Measurements from ENCODE around the gene SRGAP2C. TPM values are rescaled to one million over a fixed set of nuclear protein-coding genes. Genes with fewer than 3 reads are reported as not detected.
"Not testable (repeated sequence)": the region's sequence is repeated elsewhere in the genome, so short reads cannot be mapped to it uniquely, and the experiment has no call there.

SRGAP2C gene
- total and polyA plus RNA-seq, 9 donors, result 6.4 to 37.5 (median 22.1) TPM

GRCh38 chr1:121271143-121271715, 86.5 kb downstream of the SRGAP2C start:
- H3K9me3 ChIP-seq; H3K27ac ChIP-seq; H3K36me3 ChIP-seq; H3K4me1 ChIP-seq (ENCODE audit: insufficient read depth); H3K27me3 ChIP-seq; DNase-seq; intact Hi-C loops (cut with DNase I); H3K4me3 ChIP-seq: not testable (repeated sequence)
- WGBS, 3 donors, result 83 to 95% (median 90%) methylated on average over 2 of the region's 4 CpGs

GRCh38 chr1:121275435-121275834, 90.7 kb downstream of the SRGAP2C start:
- H3K4me3 ChIP-seq; H3K27me3 ChIP-seq; H3K27ac ChIP-seq; H3K4me1 ChIP-seq (ENCODE audit: insufficient read depth); H3K9me3 ChIP-seq; DNase-seq; H3K36me3 ChIP-seq; intact Hi-C loops (cut with DNase I): not testable (repeated sequence)
- 81 to 88% (median 85%) methylated on average over 2 of the region's 2 CpGs for WGBS, 3 donors

DNA sequence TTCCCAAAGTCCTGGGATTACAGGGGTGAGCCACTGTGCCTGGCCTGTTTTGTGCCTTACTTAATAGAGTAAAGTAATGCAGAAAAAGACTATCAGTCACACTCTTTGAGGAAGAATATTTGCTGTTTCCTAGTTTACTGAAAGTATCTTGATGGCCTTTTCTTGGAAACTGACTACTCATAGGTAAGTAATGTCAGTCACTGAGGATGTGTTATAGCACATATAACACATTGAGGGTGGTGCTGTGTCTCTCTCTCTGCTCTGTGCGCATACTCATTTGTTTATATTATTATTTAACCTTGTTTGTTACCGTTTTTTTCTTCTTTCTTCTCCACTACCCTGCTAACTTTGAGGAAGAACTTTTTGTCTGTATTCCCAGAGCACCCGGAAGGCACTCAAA, 93.4 kb downstream of the SRGAP2C start:
- H3K4me3 ChIP-seq; H3K9me3 ChIP-seq; DNase-seq; H3K36me3 ChIP-seq; H3K27ac ChIP-seq; H3K27me3 ChIP-seq; H3K4me1 ChIP-seq (ENCODE audit: insufficient read depth); intact Hi-C loops (cut with DNase I): not testable (repeated sequence)
- WGBS, 3 donors, result 33% methylated on average over 1 of the region's 3 CpGs; no CpG with 5 or more reads in 2 of the 3 donors

DNA sequence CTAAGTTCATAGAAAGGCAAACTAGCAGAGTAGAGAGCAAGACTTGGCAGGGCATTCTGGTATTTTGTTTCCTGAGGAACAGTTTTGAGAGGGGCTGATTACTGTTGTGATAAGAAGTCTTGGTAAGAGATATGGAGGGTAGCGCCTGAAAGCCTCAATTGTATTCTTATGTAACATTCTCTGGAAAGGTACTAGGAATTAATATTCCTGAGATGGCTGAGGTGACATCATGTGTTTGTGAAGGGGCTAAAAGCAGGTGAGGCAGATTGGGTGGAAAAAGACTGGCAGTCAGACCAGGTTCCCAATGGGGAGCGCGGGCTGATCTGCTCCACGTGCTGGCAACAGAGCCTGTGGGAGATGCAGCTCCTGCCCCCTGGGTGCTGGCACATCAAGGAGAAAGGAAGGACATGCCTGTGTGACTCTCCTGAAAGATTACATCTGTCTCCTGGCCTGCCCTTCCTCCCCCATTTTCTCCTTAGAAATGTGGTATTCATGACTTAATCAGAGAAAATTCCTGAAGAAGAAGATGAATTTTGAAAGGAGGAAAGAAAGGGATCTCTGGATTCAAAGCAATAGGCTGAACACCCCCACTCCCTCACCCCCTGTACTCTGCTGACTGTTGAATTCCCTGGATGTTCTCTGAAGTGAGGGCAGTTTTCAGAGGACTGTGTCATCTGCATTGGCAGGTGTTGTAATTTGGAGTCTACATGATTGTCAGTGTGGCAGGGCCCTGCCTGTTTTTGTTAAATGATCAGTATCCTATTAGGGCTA, 94.2 kb downstream of the SRGAP2C start:
- WGBS, 3 donors, result 84 to 85% methylated on average over 3 to 4 of the region's 4 CpGs; no CpG with 5 or more reads in 1 of the 3 donors
- H3K27ac ChIP-seq; H3K27me3 ChIP-seq; intact Hi-C loops (cut with DNase I); H3K9me3 ChIP-seq; H3K4me3 ChIP-seq; H3K36me3 ChIP-seq; H3K4me1 ChIP-seq (ENCODE audit: insufficient read depth); DNase-seq: not testable (repeated sequence)

DNA sequence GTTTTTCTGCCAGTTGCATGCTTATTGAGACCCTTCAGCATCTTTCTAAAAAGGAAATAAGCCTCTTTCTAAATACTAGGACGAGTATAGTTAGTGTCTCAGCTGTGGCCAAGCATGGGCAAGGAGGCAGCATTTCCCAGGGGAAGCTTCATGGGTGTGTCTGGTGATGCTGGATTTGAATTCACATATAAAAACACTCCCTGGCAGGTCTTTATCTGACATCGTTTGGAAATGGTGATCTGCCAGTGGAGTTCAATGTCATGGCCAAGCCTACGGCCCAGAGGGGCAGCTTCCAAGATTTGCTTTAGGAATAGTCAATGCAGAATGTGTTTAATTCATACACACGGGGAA, 94.7 kb downstream of the SRGAP2C start:
- DNase-seq; H3K27ac ChIP-seq; H3K4me3 ChIP-seq; intact Hi-C loops (cut with DNase I); H3K4me1 ChIP-seq (ENCODE audit: insufficient read depth); H3K9me3 ChIP-seq; H3K27me3 ChIP-seq; H3K36me3 ChIP-seq: not testable (repeated sequence)
- WGBS, 3 donors, result 29 to 43% (median 34%) methylated on average over 1 to 2 of the region's 4 CpGs

GRCh38 chr1:121280699-121281317, 96.0 kb downstream of the SRGAP2C start:
- H3K27me3 ChIP-seq; H3K9me3 ChIP-seq; H3K27ac ChIP-seq; H3K4me3 ChIP-seq; H3K4me1 ChIP-seq (ENCODE audit: insufficient read depth); H3K36me3 ChIP-seq; DNase-seq; intact Hi-C loops (cut with DNase I): not testable (repeated sequence)
- WGBS, 3 donors, result 71 to 88% (median 83%) methylated on average over 2 to 3 of the region's 5 CpGs

DNA sequence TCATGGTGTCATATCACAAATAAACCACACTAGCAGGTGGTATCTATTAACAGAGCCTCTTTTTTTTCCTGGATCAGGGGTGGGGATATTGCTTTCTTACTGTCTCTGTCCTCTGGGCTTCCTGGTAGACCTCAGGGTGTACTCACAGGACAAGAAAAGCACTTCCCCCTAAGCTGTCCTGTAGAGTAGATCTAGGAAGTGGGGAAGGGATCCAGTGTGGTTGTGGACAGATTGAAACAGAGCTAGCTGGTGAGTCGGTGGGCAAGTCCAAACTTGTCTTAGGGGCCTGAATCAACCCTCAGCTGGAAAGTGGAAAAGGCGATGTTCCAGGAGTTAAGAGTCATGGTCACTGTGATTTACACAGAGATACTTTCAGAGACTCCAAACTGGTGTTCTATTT, 96.7 kb downstream of the SRGAP2C start:
- H3K4me3 ChIP-seq; intact Hi-C loops (cut with DNase I); H3K36me3 ChIP-seq; H3K4me1 ChIP-seq (ENCODE audit: insufficient read depth); H3K9me3 ChIP-seq; DNase-seq; H3K27ac ChIP-seq; H3K27me3 ChIP-seq: not testable (repeated sequence)
- no CpG with 5 or more reads among the region's 2 CpGs for WGBS, 3 donors

DNA sequence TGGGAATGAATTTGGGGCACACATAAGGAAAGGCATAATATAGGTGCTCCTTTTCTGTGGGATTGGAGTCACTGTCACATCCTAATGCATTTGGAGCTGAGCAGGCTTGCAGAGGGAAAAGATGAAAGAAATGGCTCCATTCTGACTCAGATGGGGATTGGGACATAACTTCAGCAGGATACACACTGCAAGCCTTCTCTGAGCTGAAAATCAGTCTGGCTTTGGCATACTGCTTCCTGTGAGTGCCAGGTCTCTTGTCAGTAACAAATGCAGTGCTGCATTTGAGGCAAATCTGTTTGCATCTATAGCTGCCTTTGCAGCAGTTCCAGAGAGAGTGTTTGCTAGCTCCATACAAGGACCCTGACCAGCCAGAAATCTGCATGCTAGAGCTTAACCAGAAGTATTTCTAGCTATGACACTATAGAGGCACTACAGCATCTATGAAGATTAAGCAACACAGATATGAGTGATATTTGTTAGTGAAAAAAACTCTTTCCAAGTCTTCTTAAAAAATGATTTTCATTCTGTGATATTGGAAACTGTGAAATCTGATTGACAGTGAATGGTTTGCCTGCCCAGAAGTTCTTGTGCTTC, 98.9 kb downstream of the SRGAP2C start:
- DNase-seq; intact Hi-C loops (cut with DNase I); H3K4me1 ChIP-seq (ENCODE audit: insufficient read depth); H3K4me3 ChIP-seq; H3K9me3 ChIP-seq; H3K27ac ChIP-seq; H3K36me3 ChIP-seq; H3K27me3 ChIP-seq: not testable (repeated sequence)

- H3K4me1 ChIP-seq (ENCODE audit: insufficient read depth); H3K27ac ChIP-seq; H3K4me3 ChIP-seq; H3K36me3 ChIP-seq; H3K9me3 ChIP-seq; DNase-seq; intact Hi-C loops (cut with DNase I); H3K27me3 ChIP-seq: not testable (repeated sequence)
- 67 to 93% methylated on average over 2 of the region's 2 CpGs; no CpG with 5 or more reads in 1 of the 3 donors for WGBS, 3 donors
Observed at GRCh38 chr1:121292590-121292989, 107.8 kb downstream of the SRGAP2C start.

GRCh38 chr1:121293263-121294204, 108.8 kb downstream of the SRGAP2C start:
- H3K27ac ChIP-seq; DNase-seq; H3K9me3 ChIP-seq; H3K4me3 ChIP-seq; intact Hi-C loops (cut with DNase I); H3K27me3 ChIP-seq; H3K36me3 ChIP-seq; H3K4me1 ChIP-seq (ENCODE audit: insufficient read depth): not testable (repeated sequence)
- WGBS, 3 donors, result 20 to 48% (median 40%) methylated on average over 1 to 3 of the region's 11 CpGs

GRCh38 chr1:121294205-121294570, 109.4 kb downstream of the SRGAP2C start:
- H3K27ac ChIP-seq; DNase-seq; intact Hi-C loops (cut with DNase I); H3K27me3 ChIP-seq; H3K4me1 ChIP-seq (ENCODE audit: insufficient read depth); H3K9me3 ChIP-seq; H3K4me3 ChIP-seq; H3K36me3 ChIP-seq: not testable (repeated sequence)
- WGBS, 3 donors, result 88 to 100% methylated on average over 1 of the region's 2 CpGs; no CpG with 5 or more reads in 1 of the 3 donors
